ENCODE results near the gene AOC3.
"Not testable (repeated sequence)": the region's sequence is repeated elsewhere in the genome, so short reads cannot be mapped to it uniquely, and the experiment has no call there.

AOC3 gene

GRCh38 chr17:42868338-42868737, 17.3 kb downstream of the AOC3 start:
- DNase-seq, result no peak

GRCh38 chr17:42871647-42872046, 20.6 kb downstream of the AOC3 start:
- DNase-seq, result no peak

GRCh38 chr17:42872251-42872965, 21.4 kb downstream of the AOC3 start:
- DNase-seq, result no peak

- DNase-seq, result no peak
Measured at GRCh38 chr17:42873315-42873714, 22.3 kb downstream of the AOC3 start.

GRCh38 chr17:42873932-42874695, 23.1 kb downstream of the AOC3 start:
- DNase-seq, result not testable (repeated sequence)

- DNase-seq, result no peak
Measured at GRCh38 chr17:42877037-42877436, 26.0 kb downstream of the AOC3 start.

- no peak for DNase-seq
Measured at GRCh38 chr17:42878123-42878880, 27.3 kb downstream of the AOC3 start.

- DNase-seq, result no peak
Measured at GRCh38 chr17:42878924-42879595, 28.1 kb downstream of the AOC3 start.

GRCh38 chr17:42879596-42879985, 28.6 kb downstream of the AOC3 start:
- no peak for DNase-seq

- no peak for DNase-seq
Measured at GRCh38 chr17:42880776-42881310, 29.8 kb downstream of the AOC3 start.

GRCh38 chr17:42881706-42882105, 30.7 kb downstream of the AOC3 start:
- not testable (repeated sequence) for DNase-seq

- no peak for DNase-seq
Measured at GRCh38 chr17:42882166-42882565, 31.2 kb downstream of the AOC3 start.

- no peak for DNase-seq
Measured at GRCh38 chr17:42883802-42884558, 33.0 kb downstream of the AOC3 start.

- not testable (repeated sequence) for DNase-seq
Measured at GRCh38 chr17:42885806-42886205, 34.8 kb downstream of the AOC3 start.

GRCh38 chr17:42886283-42887176, 35.5 kb downstream of the AOC3 start:
- no peak for DNase-seq

GRCh38 chr17:42889809-42890208, 38.8 kb downstream of the AOC3 start:
- DNase-seq, result no peak

GRCh38 chr17:42891539-42892152, 40.6 kb downstream of the AOC3 start:
- DNase-seq, result no peak

- DNase-seq, result no peak
Measured at GRCh38 chr17:42893359-42893758, 42.4 kb downstream of the AOC3 start.

- DNase-seq, result no peak
Measured at GRCh38 chr17:42894283-42895184, 43.5 kb downstream of the AOC3 start.
